Measurements from ENCODE around the gene FAM120A.
"Not testable (repeated sequence)": the region's sequence is repeated elsewhere in the genome, so short reads cannot be mapped to it uniquely, and the experiment has no call there.

FAM120A gene

GRCh38 chr9:93511228-93511627 is 59.7 kb downstream of the FAM120A start:
- not testable (repeated sequence) for DNase-seq (ENCODE audit: low read depth)

- DNase-seq (ENCODE audit: low read depth): not testable (repeated sequence)
Measured at GRCh38 chr9:93512170-93512812, 60.8 kb downstream of the FAM120A start.

DNA sequence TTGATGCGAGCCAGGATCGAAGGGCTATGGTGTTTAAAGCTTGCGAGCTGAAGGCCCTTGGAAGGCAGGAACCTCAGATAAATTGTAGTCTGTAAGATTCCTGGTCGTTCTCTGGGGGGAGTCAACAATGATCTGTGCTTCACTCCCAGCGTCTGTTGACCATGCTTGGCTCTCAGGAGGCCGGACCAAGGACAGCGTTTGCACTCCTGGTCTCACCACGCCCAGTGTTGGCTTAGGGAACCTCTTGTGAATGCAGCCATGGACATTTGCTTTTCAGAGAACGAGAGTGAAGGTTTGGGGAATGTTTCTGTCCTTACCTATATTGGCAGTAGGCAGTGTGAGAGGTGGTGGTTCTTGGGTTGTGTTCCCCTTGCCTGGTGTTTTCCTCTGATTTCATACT is 62.1 kb downstream of the FAM120A start:
- DNase-seq (ENCODE audit: low read depth): no peak

DNA sequence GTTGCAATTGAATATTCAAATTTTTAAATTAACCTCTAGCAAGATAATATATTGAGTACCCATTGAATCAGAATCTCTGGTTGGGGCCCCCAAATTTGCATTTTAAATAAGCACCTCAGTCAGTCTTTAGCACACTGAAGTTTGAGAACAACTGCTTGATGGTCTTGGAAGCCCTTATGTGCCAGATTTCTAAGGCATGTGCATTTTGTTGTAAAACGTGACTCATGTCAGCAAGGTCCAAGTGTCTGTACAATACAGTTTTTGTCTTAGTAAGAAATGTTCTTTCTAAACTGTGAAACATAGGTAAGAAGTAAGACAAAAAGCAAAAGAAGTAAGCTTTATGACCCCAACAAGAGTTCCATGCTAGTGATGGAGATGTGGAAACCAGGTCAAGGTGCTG is 65.8 kb downstream of the FAM120A start:
- DNase-seq (ENCODE audit: low read depth): no peak

GRCh38 chr9:93520523-93520922 is 69.0 kb downstream of the FAM120A start:
- DNase-seq (ENCODE audit: low read depth): no peak

- no peak for DNase-seq (ENCODE audit: low read depth)
Measured at GRCh38 chr9:93522736-93523135, 71.3 kb downstream of the FAM120A start.

- no peak for DNase-seq (ENCODE audit: low read depth)
Measured at GRCh38 chr9:93523518-93524144, 72.1 kb downstream of the FAM120A start.

GRCh38 chr9:93525476-93525875 is 74.0 kb downstream of the FAM120A start:
- DNase-seq (ENCODE audit: low read depth): no peak

GRCh38 chr9:93531374-93531773 is 79.9 kb downstream of the FAM120A start:
- no peak for DNase-seq (ENCODE audit: low read depth)

GRCh38 chr9:93532141-93532540 is 80.7 kb downstream of the FAM120A start:
- DNase-seq (ENCODE audit: low read depth): no peak

GRCh38 chr9:93533863-93534262 is 82.4 kb downstream of the FAM120A start:
- no peak for DNase-seq (ENCODE audit: low read depth)

- no peak for DNase-seq (ENCODE audit: low read depth)
Measured at GRCh38 chr9:93536167-93536566, 84.7 kb downstream of the FAM120A start.

DNA sequence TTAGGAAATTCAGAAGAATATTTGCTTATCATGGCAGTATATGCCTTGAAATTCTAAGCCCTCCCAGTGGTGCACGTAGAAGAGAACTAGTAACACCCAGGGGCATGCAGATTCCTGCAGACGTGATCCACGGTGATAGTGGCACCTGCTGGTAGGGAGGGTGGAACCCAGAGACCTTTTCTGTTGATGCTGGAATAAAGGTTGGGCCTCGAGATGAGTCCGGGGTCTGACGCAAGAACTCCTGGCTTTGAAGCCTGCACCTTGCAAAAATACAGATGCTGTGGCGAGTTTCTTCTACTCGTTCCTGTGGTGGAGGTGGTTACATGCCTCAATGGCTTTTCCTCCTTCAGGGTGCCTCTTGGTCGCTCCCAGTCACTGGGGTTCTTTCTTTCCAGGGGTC is 85.4 kb downstream of the FAM120A start:
- no peak for DNase-seq (ENCODE audit: low read depth)

GRCh38 chr9:93540305-93540704 is 88.8 kb downstream of the FAM120A start:
- no peak for DNase-seq (ENCODE audit: low read depth)

DNA sequence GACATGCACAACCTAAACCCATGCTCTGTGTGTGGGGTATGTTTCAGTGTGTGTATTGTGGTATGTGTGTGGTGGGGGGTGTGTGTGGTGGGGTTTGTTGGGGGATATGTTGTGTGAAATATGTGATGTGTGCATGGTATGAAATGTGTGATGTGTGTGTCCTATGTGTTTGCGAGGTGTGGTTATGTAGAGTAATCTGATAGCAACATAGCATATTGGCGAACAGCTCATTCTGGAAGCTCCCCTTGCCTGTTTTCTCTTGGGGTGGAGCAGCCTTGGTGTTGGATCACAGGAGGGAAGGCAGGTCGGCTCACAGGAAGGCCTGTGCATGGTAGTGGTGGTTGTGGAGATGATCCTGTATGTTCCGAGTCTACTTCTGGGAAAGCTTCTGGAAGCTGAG is 89.5 kb downstream of the FAM120A start:
- DNase-seq (ENCODE audit: low read depth): no peak

DNA sequence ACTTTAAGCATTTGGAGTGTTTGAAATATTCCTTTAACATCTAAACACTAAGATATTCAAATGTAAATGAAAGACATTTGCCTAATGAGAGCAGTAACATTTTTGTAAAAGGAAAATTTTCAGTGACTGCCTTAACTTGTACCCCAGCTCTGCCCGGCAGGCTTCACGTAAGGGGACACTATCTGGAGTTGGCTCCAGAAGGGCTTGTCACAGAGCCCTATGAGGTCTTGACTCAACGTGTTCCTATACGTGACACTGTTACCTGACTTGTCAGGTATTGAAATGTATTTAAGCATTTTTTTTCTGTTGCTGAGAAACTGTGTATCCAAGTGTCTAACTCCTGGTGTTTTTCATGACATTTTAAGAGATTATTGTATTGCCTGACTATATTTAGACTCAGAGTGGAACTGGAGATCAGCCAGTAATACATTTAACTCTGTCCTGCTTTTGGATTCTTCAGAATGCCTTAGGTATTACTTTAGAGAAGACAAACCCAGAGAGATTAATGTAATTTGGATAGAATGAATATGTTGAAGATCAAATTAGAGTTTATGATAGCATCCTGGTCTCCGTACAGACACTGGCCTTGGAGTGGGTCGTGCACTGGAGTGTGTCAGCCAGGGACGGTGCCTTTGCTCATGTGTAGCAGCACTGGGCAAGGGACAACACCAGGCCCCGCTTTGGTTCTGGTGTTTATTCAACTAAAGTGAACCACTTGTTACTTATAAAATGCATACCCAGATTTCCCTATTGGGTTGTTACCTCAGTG is 90.3 kb downstream of the FAM120A start:
- no peak for DNase-seq (ENCODE audit: low read depth)

- no peak for DNase-seq (ENCODE audit: low read depth)
Measured at GRCh38 chr9:93543117-93543516, 91.6 kb downstream of the FAM120A start.

DNA sequence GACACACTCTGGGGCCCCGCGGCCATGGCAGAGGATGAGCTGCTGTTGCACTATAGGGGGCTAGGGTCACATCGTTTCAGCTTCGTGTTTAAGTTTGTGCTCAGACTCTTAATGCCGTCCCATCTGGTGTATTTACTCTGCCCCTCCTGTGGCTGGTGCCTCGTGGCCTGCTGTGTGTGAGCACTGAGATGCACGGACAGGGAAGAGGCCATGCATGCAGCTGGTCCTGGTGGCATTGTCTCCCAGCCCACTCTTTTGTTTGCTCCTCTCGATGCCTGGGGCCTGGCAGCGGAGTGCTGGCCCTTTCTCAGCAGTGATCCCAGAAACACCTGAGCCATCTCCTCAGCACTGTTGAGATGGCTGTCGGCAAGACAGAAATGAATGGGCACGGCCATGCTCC is 94.9 kb downstream of the FAM120A start:
- no peak for DNase-seq (ENCODE audit: low read depth)

DNA sequence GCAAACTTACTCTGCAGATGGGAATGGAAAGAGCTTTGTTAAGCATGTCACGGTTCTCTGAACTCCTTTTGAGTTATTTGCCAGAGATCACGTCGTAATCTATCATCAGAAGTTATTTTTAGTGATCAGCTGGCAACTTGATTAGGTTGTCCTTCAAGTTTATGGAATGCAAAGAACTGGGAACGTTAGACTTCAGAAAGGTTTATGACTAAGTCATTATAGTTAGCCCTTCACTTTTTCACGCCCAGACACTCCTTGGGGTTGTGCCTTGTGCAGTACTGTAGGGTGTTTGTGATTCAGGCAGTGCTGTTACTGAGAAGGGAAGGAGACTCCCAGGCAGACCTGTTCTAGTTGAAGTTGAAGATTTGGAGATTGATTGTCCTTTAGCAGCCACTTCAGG is 98.1 kb downstream of the FAM120A start:
- DNase-seq (ENCODE audit: low read depth): no peak

DNA sequence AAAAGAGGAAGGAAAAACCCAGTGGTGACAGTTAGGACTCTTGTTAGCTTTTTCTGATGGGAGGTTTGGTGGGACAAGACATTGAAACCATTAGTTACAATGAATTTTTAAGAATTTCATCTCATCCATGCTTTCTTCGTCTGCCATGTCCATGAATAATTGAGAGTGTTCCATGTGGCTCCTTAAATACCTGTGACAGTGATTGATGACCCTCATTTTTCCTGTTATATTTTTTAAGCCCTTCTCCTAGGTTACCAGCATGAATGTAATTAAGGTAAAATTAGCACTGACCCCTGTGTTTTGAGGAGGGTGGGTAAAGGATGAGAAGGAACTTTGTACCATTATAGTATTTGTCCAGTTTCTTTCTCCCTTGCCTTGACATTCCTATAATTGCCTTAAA is 101.4 kb downstream of the FAM120A start:
- no peak for DNase-seq (ENCODE audit: low read depth)

DNA sequence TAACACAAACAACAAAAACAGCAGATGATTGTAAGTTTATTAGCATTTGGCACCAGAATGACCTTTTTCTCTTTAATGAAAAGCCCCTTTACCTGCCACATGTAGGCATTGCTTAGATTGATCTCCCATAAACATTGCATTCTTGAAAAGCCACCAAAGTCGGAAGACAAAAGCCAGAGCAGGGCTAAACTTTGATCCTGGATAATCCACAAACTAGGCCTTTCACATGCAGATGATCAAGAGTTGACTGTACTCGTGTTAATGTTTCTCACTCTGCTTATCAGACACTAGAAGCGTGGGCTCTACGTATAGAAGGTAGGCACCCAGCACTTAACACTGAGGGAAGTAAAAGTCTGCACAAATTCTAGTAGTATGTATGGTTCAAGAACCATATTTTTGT is 103.9 kb downstream of the FAM120A start:
- DNase-seq (ENCODE audit: low read depth): no peak

DNA sequence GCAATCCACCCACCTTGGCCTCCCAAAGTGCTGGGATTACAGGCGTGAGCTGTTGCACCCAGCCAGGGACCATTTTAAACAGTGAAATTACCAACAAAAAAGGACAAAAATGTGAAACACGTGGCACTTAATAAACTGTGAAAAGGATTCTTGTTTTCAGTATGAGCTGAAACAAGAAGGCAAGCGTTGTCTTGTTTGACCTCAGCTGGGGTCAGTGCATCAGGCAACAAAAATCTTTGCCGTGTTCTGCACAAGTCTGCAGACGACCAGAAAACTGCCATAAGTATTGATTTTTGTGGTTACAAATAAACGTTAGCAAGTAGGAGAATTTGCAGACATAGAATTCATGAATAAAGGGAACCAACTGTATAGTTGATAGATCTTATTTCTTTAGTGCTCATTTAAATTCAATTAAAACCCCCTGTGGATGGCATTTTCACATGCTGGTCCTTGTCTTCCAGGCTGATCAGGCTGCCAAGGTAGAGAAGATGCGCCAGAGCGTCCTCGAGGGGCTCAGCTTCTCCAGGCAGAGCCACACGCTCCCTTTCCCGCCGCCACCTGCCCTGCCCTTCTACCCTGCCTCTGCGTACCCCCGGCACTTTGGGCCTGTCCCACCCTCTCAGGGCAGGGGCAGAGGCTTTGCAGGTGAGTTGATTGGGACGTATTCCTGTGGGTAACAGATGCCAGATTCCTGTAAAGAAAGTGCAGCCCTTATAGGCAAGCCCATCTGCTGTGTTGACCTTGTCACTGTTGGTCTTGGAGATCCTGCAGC is 106.1 kb downstream of the FAM120A start:
- DNase-seq (ENCODE audit: low read depth): no peak

GRCh38 chr9:93558503-93558902 is 107.0 kb downstream of the FAM120A start:
- DNase-seq (ENCODE audit: low read depth): no peak

All from stimulated activated CD8-positive, alpha-beta memory T cell treated with anti-CD3 and anti-CD28 coated beads, Interleukin-12 subunit alpha, Interleukin-12 subunit beta, amount 100 ng/mL, for 1 hour (primary cell).